Effector memory CD4-positive, alpha-beta T cell (primary cell): ENCODE results near the gene DOK1.
"Not testable (repeated sequence)": the region's sequence is repeated elsewhere in the genome, so short reads cannot be mapped to it uniquely, and the experiment has no call there.

Experiments
- DNase-seq, 3 donors: peaks; one replicate each; pipeline ENCODE4 v3.0.0-alpha.2; 2020
- H3K27ac ChIP-seq: 2 replicates; pipeline ENCODE4 v1.7.0; 2013; ENCODE audit warnings: mild to moderate bottlenecking, low read length, moderate library complexity; ENCODE audit not compliant: insufficient read depth, poor library complexity, severe bottlenecking
- H3K27me3 ChIP-seq: replicated peaks from 2 replicates; pipeline ENCODE4 v1.7.0; 2013; ENCODE audit warnings: mild to moderate bottlenecking, low read length; ENCODE audit not compliant: insufficient read depth, control insufficient read depth, poor library complexity, severe bottlenecking
- H3K36me3 ChIP-seq: 2 replicates; pipeline ENCODE4 v1.7.0; 2013; ENCODE audit warnings: mild to moderate bottlenecking, low read length, moderate library complexity; ENCODE audit not compliant: control insufficient read depth, insufficient read depth
- H3K4me1 ChIP-seq: 2 replicates; pipeline ENCODE4 v1.7.0; 2013; ENCODE audit warnings: low read length, mild to moderate bottlenecking; ENCODE audit not compliant: control insufficient read depth, insufficient read depth, poor library complexity, severe bottlenecking
- H3K4me3 ChIP-seq: 2 replicates; pipeline ENCODE4 v1.7.0; 2013; ENCODE audit warnings: low read length, low read depth, mild to moderate bottlenecking; ENCODE audit not compliant: insufficient read depth, poor library complexity, severe bottlenecking
- H3K9me3 ChIP-seq: 2 replicates; pipeline ENCODE4 v1.7.0; 2013; ENCODE audit warnings: mild to moderate bottlenecking, low read length, moderate library complexity; ENCODE audit not compliant: control insufficient read depth

DOK1 gene

GRCh38 chr2:74556159-74556558 lies 1.6 kb downstream of the DOK1 start:
- H3K27ac ChIP-seq = no peak overlapping the region
- peaks cover 9% of the 10 kb centered on the region for H3K36me3 ChIP-seq
- DNase-seq = no peak
- no peaks in the 10 kb centered on the region for H3K9me3 ChIP-seq
- no peaks in the 10 kb centered on the region for H3K27me3 ChIP-seq
- no peak overlapping the region for H3K4me3 ChIP-seq
- peaks cover 19% of the 10 kb centered on the region for H3K4me1 ChIP-seq

- H3K4me3 ChIP-seq = no peak overlapping the region
- H3K27ac ChIP-seq = no peak overlapping the region
- peaks cover 9% of the 10 kb centered on the region for H3K36me3 ChIP-seq
- H3K9me3 ChIP-seq = no peaks in the 10 kb centered on the region
- no peak for DNase-seq
- H3K4me1 ChIP-seq = peaks cover 19% of the 10 kb centered on the region
- no peaks in the 10 kb centered on the region for H3K27me3 ChIP-seq
Measured at GRCh38 chr2:74556831-74557370, 2.4 kb downstream of the DOK1 start.

GRCh38 chr2:74558284-74559230 lies 4.0 kb downstream of the DOK1 start:
- peaks cover 9% of the 10 kb centered on the region for H3K36me3 ChIP-seq
- peaks cover 19% of the 10 kb centered on the region for H3K4me1 ChIP-seq
- no peaks in the 10 kb centered on the region for H3K9me3 ChIP-seq
- no peak for DNase-seq
- no peak overlapping the region for H3K4me3 ChIP-seq
- H3K27ac ChIP-seq = no peak overlapping the region
- H3K27me3 ChIP-seq = peaks cover under 1% of the 10 kb centered on the region

- Histone ChIP-seq H3K9me3 (no peaks in the 10 kb centered on the region), H3K36me3 (peaks cover 9% of the 10 kb centered on the region), H3K4me3 (no peak overlapping the region), H3K27ac (no peak overlapping the region), H3K27me3 (peaks cover 3% of the 10 kb centered on the region), H3K4me1 (peaks cover 14% of the 10 kb centered on the region)
- no peak for DNase-seq
Measured at GRCh38 chr2:74559912-74560311, 5.4 kb downstream of the DOK1 start.

GRCh38 chr2:74560591-74560990 lies 6.1 kb downstream of the DOK1 start:
- H3K27ac ChIP-seq = no peak overlapping the region
- H3K27me3 ChIP-seq = peaks cover 3% of the 10 kb centered on the region
- no peak for DNase-seq
- H3K9me3 ChIP-seq = no peaks in the 10 kb centered on the region
- peaks cover 7% of the 10 kb centered on the region for H3K4me1 ChIP-seq
- no peak overlapping the region for H3K4me3 ChIP-seq
- peaks cover 9% of the 10 kb centered on the region for H3K36me3 ChIP-seq

- DNase-seq, H3K36me3 ChIP-seq, H3K9me3 ChIP-seq, H3K27me3 ChIP-seq, H3K27ac ChIP-seq, H3K4me1 ChIP-seq, H3K4me3 ChIP-seq: not testable (repeated sequence)
Measured at GRCh38 chr2:74561022-74561421, 6.5 kb downstream of the DOK1 start.

GRCh38 chr2:74562126-74562775 lies 7.7 kb downstream of the DOK1 start:
- H3K9me3 ChIP-seq = no peaks in the 10 kb centered on the region
- no peak overlapping the region for H3K4me3 ChIP-seq
- no peaks in the 10 kb centered on the region for H3K4me1 ChIP-seq
- H3K27me3 ChIP-seq = peaks cover 3% of the 10 kb centered on the region
- DNase-seq = no peak
- no peaks in the 10 kb centered on the region for H3K36me3 ChIP-seq
- H3K27ac ChIP-seq = no peak overlapping the region

GRCh38 chr2:74564222-74564621 lies 9.7 kb downstream of the DOK1 start:
- DNase-seq = no peak

GRCh38 chr2:74566076-74566753 lies 11.7 kb downstream of the DOK1 start:
- DNase-seq = no peak
- no peak overlapping the region for H3K4me3 ChIP-seq

More at GRCh38 chr2:74564222-74564621, 9.7 kb downstream of the DOK1 start:
- no peak overlapping the region for H3K27ac ChIP-seq
- H3K27me3 ChIP-seq = peaks cover 3% of the 10 kb centered on the region
- H3K9me3 ChIP-seq = no peaks in the 10 kb centered on the region
- H3K36me3 ChIP-seq = no peaks in the 10 kb centered on the region
- H3K4me1 ChIP-seq = no peaks in the 10 kb centered on the region
- no peak overlapping the region for H3K4me3 ChIP-seq

More at GRCh38 chr2:74566076-74566753, 11.7 kb downstream of the DOK1 start:
- Histone ChIP-seq H3K9me3 (no peaks in the 10 kb centered on the region), H3K4me1 (no peaks in the 10 kb centered on the region), H3K27me3 (peaks cover 3% of the 10 kb centered on the region), H3K36me3 (no peaks in the 10 kb centered on the region), H3K27ac (no peak overlapping the region)
